Measurements from ENCODE around the gene TBCE.
"Not testable (repeated sequence)": the region's sequence is repeated elsewhere in the genome, so short reads cannot be mapped to it uniquely, and the experiment has no call there.

The TBCE gene

GRCh38 chr1:235357485-235358373 is 9.5 kb upstream of the TBCE start:
- DNase-seq = no peak

GRCh38 chr1:235358899-235359298 is 8.3 kb upstream of the TBCE start:
- no peak for DNase-seq

GRCh38 chr1:235364189-235364588 is 3.0 kb upstream of the TBCE start:
- DNase-seq = not testable (repeated sequence)

- DNase-seq = no peak
Observed at GRCh38 chr1:235366286-235366685, 941 bp upstream of the TBCE start.

GRCh38 chr1:235368428-235368827 is 1.2 kb downstream of the TBCE start:
- DNase-seq = no peak

- DNase-seq = no peak
Observed at GRCh38 chr1:235369802-235370201, 2.6 kb downstream of the TBCE start.

GRCh38 chr1:235375919-235376605 is 8.8 kb downstream of the TBCE start:
- DNase-seq = no peak

- not testable (repeated sequence) for DNase-seq
Observed at GRCh38 chr1:235378134-235378735, 11.0 kb downstream of the TBCE start.

- not testable (repeated sequence) for DNase-seq
Observed at GRCh38 chr1:235381955-235382739, 14.9 kb downstream of the TBCE start.

- not testable (repeated sequence) for DNase-seq
Observed at GRCh38 chr1:235385633-235386032, 18.4 kb downstream of the TBCE start.

GRCh38 chr1:235391874-235392273 is 24.6 kb downstream of the TBCE start:
- DNase-seq = no peak

- no peak for DNase-seq
Observed at GRCh38 chr1:235397733-235398132, 30.5 kb downstream of the TBCE start.

- DNase-seq = no peak
Observed at GRCh38 chr1:235399661-235400060, 32.4 kb downstream of the TBCE start.

- DNase-seq = no peak
Observed at GRCh38 chr1:235401251-235401650, 34.0 kb downstream of the TBCE start.

- DNase-seq = no peak
Observed at GRCh38 chr1:235402457-235403200, 35.4 kb downstream of the TBCE start.

GRCh38 chr1:235403593-235403992 is 36.4 kb downstream of the TBCE start:
- no peak for DNase-seq

GRCh38 chr1:235404190-235404589 is 37.0 kb downstream of the TBCE start:
- DNase-seq = no peak

GRCh38 chr1:235407419-235407818 is 40.2 kb downstream of the TBCE start:
- DNase-seq = no peak

GRCh38 chr1:235408503-235408960 is 41.3 kb downstream of the TBCE start:
- DNase-seq = no peak

GRCh38 chr1:235409042-235409820 is 42.0 kb downstream of the TBCE start:
- no peak for DNase-seq

GRCh38 chr1:235410467-235410866 is 43.2 kb downstream of the TBCE start:
- no peak for DNase-seq
